Measurements from ENCODE around the gene SPPL2B. TPM values are rescaled to one million over a fixed set of nuclear protein-coding genes. Genes with fewer than 3 reads are reported as not detected.

Gene SPPL2B
- total and polyA plus RNA-seq, 9 of the 15 experiments (the other 6 are each of a cell fraction or from before 2014, with no cell fraction given) = 0.20 to 81.2 (median 15.1) TPM

- TF ChIP-seq MTA1 (IDR thresholded peaks at IDR 0.05; ENCODE audit: borderline replicate concordance) (no peak; the same call in 1 of the 2 replicates), SRSF1 (IDR thresholded peaks at IDR 0.05; ENCODE audit: low read depth, low read length) (no peak), HMG20B (CRISPR knock-in tag; IDR thresholded peaks at IDR 0.05) (no peak), MYC (IDR thresholded peaks at IDR 0.05; ENCODE audit: low read depth, low read length) (peak; percentile 93), MYC (CRISPR knock-in tag; IDR thresholded peaks at IDR 0.05; ENCODE audit: borderline replicate concordance, low read depth) (0 out of 2 replicates have a peak, but pooled peaks have one; percentile 29), MBD2 (IDR thresholded peaks at IDR 0.05; ENCODE audit: borderline replicate concordance, low read depth) (no peak), ZNF184 (CRISPR knock-in tag; IDR thresholded peaks at IDR 0.05) (no peak), ZNF592 (IDR thresholded peaks at IDR 0.05) (no peak), KLF10 (CRISPR knock-in tag; IDR thresholded peaks at IDR 0.05) (no peak), PML (IDR thresholded peaks at IDR 0.05; ENCODE audit: low read length) (no peak), RFX1 (IDR thresholded peaks at IDR 0.05) (no peak), ZNF277 (CRISPR knock-in tag; IDR thresholded peaks at IDR 0.05; ENCODE audit: borderline replicate concordance) (no peak), TOE1 (IDR thresholded peaks at IDR 0.05; ENCODE audit: borderline replicate concordance) (peak; percentile 38; the same call in 1 of the 2 replicates), TOE1 (CRISPR knock-in tag; IDR thresholded peaks at IDR 0.05; ENCODE audit: borderline replicate concordance, low read depth) (0 out of 2 replicates have a peak, but pooled peaks have one; percentile 38), HEY1 (CRISPR knock-in tag; IDR thresholded peaks at IDR 0.05; ENCODE audit: borderline replicate concordance) (no peak), ZNF707 (CRISPR knock-in tag; conservative IDR thresholded peaks at IDR 0.05) (no peak), TCF15 (CRISPR knock-in tag; IDR thresholded peaks at IDR 0.05) (no peak), ZBTB1 (CRISPR knock-in tag; IDR thresholded peaks at IDR 0.05; ENCODE audit: borderline replicate concordance, low read depth) (no peak), ZNF766 (CRISPR knock-in tag; conservative IDR thresholded peaks at IDR 0.05) (no peak; the same call in 1 of the 2 replicates)
These were observed 56.7 kb downstream of the SPPL2B start (continued) for GRCh38 chr19:2385053-2385721.

Measured in K562 (cell line).